ENCODE results near the gene WIPF3.
"Not testable (repeated sequence)": the region's sequence is repeated elsewhere in the genome, so short reads cannot be mapped to it uniquely, and the experiment has no call there.

The WIPF3 gene

GRCh38 chr7:29958667-29959358 lies 152.5 kb downstream of the WIPF3 start:
- no peak for DNase-seq (ENCODE audit: low read depth in 1 of 2, low spot score in 1 of 2)
- TF ChIP-seq SPI1 (IDR thresholded peaks at IDR 0.05; ENCODE audit: borderline replicate concordance, low read depth): no peak
- no peak for TF ChIP-seq CTCF (IDR thresholded peaks at IDR 0.05; ENCODE audit: insufficient read depth, low read length)
- TF ChIP-seq POLR2AphosphoS5 (IDR thresholded peaks at IDR 0.05; ENCODE audit: low read depth): no peak
- no peak for TF ChIP-seq REST (IDR thresholded peaks at IDR 0.05; ENCODE audit: insufficient replicate concordance, low read depth)
- TF ChIP-seq GABPA (IDR thresholded peaks at IDR 0.05; ENCODE audit: low read depth): no peak
- H3K27me3 ChIP-seq (ENCODE audit: insufficient read depth, poor library complexity, severe bottlenecking): no peaks in the 10 kb centered on the region
- no peak overlapping the region for H3K27ac ChIP-seq (replicated peaks)
- H3K4me3 ChIP-seq (replicated peaks; ENCODE audit: insufficient read depth, low read length): no peak overlapping the region

DNA sequence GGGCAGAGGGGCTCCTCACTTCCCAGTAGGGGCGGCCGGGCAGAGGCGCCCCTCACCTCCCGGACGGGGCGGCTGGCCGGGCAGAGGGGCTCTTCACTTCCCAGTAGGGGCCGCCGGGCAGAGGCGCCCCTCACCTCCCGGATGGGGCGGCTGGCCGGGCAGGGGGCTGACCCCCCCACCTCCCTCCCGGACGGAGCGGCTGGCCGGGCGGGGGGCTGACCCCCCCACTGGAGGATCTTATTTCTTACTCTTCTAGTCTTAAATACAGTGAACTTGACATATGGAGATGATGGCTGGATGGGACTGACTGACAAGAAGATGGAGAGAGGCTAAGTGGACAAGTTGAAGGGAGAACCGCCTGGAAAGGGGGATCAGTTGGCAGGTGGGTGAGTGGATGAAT lies 155.3 kb downstream of the WIPF3 start:
- H3K27me3 ChIP-seq (ENCODE audit: insufficient read depth, poor library complexity, severe bottlenecking); H3K27ac ChIP-seq (replicated peaks); DNase-seq (ENCODE audit: low read depth in 1 of 2, low spot score in 1 of 2); H3K4me3 ChIP-seq (replicated peaks; ENCODE audit: insufficient read depth, low read length): not testable (repeated sequence)

- Histone ChIP-seq H3K27ac (replicated peaks) (no peak overlapping the region), H3K4me3 (replicated peaks; ENCODE audit: insufficient read depth, low read length) (no peak overlapping the region), H3K27me3 (ENCODE audit: insufficient read depth, poor library complexity, severe bottlenecking) (no peaks in the 10 kb centered on the region)
- no peak for DNase-seq (ENCODE audit: low read depth in 1 of 2, low spot score in 1 of 2)
- no peak for TF ChIP-seq SPI1 (IDR thresholded peaks at IDR 0.05; ENCODE audit: borderline replicate concordance, low read depth)
- TF ChIP-seq CTCF (IDR thresholded peaks at IDR 0.05; ENCODE audit: insufficient read depth, low read length): no peak
- TF ChIP-seq REST (IDR thresholded peaks at IDR 0.05; ENCODE audit: insufficient replicate concordance, low read depth): no peak
- TF ChIP-seq POLR2AphosphoS5 (IDR thresholded peaks at IDR 0.05; ENCODE audit: low read depth): no peak
- TF ChIP-seq GABPA (IDR thresholded peaks at IDR 0.05; ENCODE audit: low read depth): no peak
Observed at GRCh38 chr7:29962035-29962434, 155.7 kb downstream of the WIPF3 start.

GRCh38 chr7:29965030-29965429 lies 158.7 kb downstream of the WIPF3 start:
- TF ChIP-seq CTCF (IDR thresholded peaks at IDR 0.05; ENCODE audit: insufficient read depth, low read length) (no peak), REST (IDR thresholded peaks at IDR 0.05; ENCODE audit: insufficient replicate concordance, low read depth) (no peak), SPI1 (IDR thresholded peaks at IDR 0.05; ENCODE audit: borderline replicate concordance, low read depth) (no peak), GABPA (IDR thresholded peaks at IDR 0.05; ENCODE audit: low read depth) (no peak), POLR2AphosphoS5 (IDR thresholded peaks at IDR 0.05; ENCODE audit: low read depth) (no peak)
- DNase-seq (ENCODE audit: low read depth in 1 of 2, low spot score in 1 of 2): no peak
- no peak overlapping the region for H3K27ac ChIP-seq (replicated peaks)
- no peak overlapping the region for H3K4me3 ChIP-seq (replicated peaks; ENCODE audit: insufficient read depth, low read length)
- no peaks in the 10 kb centered on the region for H3K27me3 ChIP-seq (ENCODE audit: insufficient read depth, poor library complexity, severe bottlenecking)

All from HL-60 (cell line).